ENCODE data around the gene GPR158.

DNA sequence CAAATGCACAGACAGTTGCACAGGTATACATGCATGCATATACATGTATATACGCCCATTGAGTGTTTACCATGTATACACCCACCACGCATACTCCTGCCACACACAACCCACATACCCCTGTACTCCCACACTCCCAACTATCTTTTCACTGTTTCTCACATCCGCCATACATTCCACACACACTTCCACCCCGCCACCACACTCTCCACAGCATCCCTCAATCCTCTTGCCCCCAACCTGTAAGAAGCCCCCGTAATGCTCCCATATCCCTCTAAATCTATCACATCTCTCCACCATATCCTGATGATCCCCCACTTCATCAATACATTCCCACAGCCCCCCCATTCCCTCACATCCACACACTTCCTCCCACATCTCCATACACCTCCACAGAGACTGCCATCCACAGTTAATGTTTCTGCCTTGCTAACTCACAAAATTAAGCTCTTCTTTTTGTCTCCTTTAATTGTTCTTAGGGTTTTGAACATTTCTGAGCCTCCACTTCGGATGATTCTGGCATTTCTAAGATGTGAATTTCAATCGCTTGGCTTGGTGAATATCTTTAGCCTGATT, 47.4 kb downstream of the GPR158 start:
- TF ChIP-seq, protein P1, sequence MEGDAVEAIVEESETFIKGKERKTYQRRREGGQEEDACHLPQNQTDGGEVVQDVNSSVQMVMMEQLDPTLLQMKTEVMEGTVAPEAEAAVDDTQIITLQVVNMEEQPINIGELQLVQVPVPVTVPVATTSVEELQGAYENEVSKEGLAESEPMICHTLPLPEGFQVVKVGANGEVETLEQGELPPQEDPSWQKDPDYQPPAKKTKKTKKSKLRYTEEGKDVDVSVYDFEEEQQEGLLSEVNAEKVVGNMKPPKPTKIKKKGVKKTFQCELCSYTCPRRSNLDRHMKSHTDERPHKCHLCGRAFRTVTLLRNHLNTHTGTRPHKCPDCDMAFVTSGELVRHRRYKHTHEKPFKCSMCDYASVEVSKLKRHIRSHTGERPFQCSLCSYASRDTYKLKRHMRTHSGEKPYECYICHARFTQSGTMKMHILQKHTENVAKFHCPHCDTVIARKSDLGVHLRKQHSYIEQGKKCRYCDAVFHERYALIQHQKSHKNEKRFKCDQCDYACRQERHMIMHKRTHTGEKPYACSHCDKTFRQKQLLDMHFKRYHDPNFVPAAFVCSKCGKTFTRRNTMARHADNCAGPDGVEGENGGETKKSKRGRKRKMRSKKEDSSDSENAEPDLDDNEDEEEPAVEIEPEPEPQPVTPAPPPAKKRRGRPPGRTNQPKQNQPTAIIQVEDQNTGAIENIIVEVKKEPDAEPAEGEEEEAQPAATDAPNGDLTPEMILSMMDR (conservative IDR thresholded peaks at IDR 0.05; ENCODE audit: low read length): no peak
- TF ChIP-seq EZH2phosphoT487 (IDR thresholded peaks at IDR 0.05; ENCODE audit: borderline replicate concordance, low read depth, low read length): no peak

Data from OCI-LY7 (cell line).